ENCODE measurements around the gene DENND4A. TPM values are rescaled to one million over a fixed set of nuclear protein-coding genes. Genes with fewer than 3 reads are reported as not detected.

Gene DENND4A
- total and polyA plus RNA-seq, 2 of the 4 experiments (the other 2 are of a cell fraction), result 4.1 to 17.7 TPM

GRCh38 chr15:65730549-65731172 lies 61.4 kb downstream of the DENND4A start:
- H2AK5ac ChIP-seq (ENCODE audit: low read depth, low read length), result no peak overlapping the region
- H3K9ac ChIP-seq (ENCODE audit: low read depth, low read length), result no peak overlapping the region
- ChIA-PET CTCF (no interaction called here), POLR2A (ENCODE audit: unreplicated experiment) (no interaction called here)
- H2AFZ ChIP-seq (replicated peaks; ENCODE audit: low read length, poor library complexity), result no peak overlapping the region
- no peaks in the 10 kb centered on the region for H4K20me1 ChIP-seq (ENCODE audit: insufficient read depth, low read length)
- no peaks in the 10 kb centered on the region for H3K79me1 ChIP-seq (ENCODE audit: low read depth in 1 of 2, low read length in 2 of 2)
- no peak overlapping the region for H2BK120ac ChIP-seq (ENCODE audit: low read depth, low read length)
- peak overlapping the region; percentile 36 for H2BK5ac ChIP-seq (ENCODE audit: low read depth, low read length, poor library complexity, severe bottlenecking)
- intact Hi-C loops (cut with micrococcal nuclease), result loop anchor here (5.0 kb wide), 1 partner anchor 142 kb away; no protein-coding TSS in a partner anchor
- DNase-seq (peak; percentile 2), ATAC-seq (ENCODE audit: low read depth) (no peak)
- H3K36me3 ChIP-seq (ENCODE audit: control insufficient read depth, insufficient read depth, low read length), result peaks cover 6% of the 10 kb centered on the region
- H3K27ac ChIP-seq (ENCODE audit: insufficient read depth, low read length), result no peak overlapping the region
- H2BK20ac ChIP-seq (ENCODE audit: low read depth, low read length), result no peak overlapping the region
- peaks cover 6% of the 10 kb centered on the region; the same call in 1 of the 2 replicates for H3K4me1 ChIP-seq (ENCODE audit: control insufficient read depth, insufficient read depth, low read length)
- no peaks in the 10 kb centered on the region for H3K27me3 ChIP-seq (ENCODE audit: control insufficient read depth, insufficient read depth, low read length)
- 0 out of 4 replicates have a peak overlapping the region, but pooled peaks of 1 of the 2 experiments have one; percentile 22 for H4K8ac ChIP-seq (ENCODE audit: low read depth in 2 of 2, low read length in 2 of 2)
- H3K56ac ChIP-seq (ENCODE audit: extremely low read depth, insufficient read depth, low read length), result no peak overlapping the region
- WGBS, 2 experiments (ENCODE audit: extremely low coverage in 2 of 2, insufficient read length in 1 of 2), result 100% methylated on average over 1 of the region's 2 CpGs; no CpG with 5 or more reads in 1 of the 2 experiments
- no peak overlapping the region for H4K5ac ChIP-seq (ENCODE audit: low read depth, low read length)
- no peak overlapping the region for H2AK9ac ChIP-seq (replicated peaks; ENCODE audit: low read depth, low read length, poor library complexity)
- in situ Hi-C loops (cut with MboI; ENCODE audit: low sequenced_read_pairs), result no loop called here
- H3K14ac ChIP-seq (replicated peaks; ENCODE audit: low read depth, low read length), result no peak overlapping the region
- peak overlapping the region; percentile 29; the same call in 1 of the 2 replicates for H3K18ac ChIP-seq (ENCODE audit: low read depth, low read length)
- H3K4ac ChIP-seq (ENCODE audit: low read depth, low read length), result no peak overlapping the region
- no TSS peak for BruUV-seq (replicated peaks)
- TF ChIP-seq RAD21 (IDR thresholded peaks at IDR 0.05; ENCODE audit: low read length) (no peak), CEBPB (IDR thresholded peaks at IDR 0.05; ENCODE audit: low read depth, low read length) (peak; percentile 54)
- H3K23ac ChIP-seq (ENCODE audit: low read depth, low read length), result no peak overlapping the region
- no peak overlapping the region for H3K4me3 ChIP-seq (ENCODE audit: insufficient read depth, low read depth, low read length)
- dilution Hi-C loops (cut with HindIII; ENCODE audit: low sequenced_read_pairs, unreplicated experiment), result no loop called here
- H3K4me2 ChIP-seq (ENCODE audit: low read depth, low read length), result no peak overlapping the region
- H3K9me3 ChIP-seq (ENCODE audit: control insufficient read depth, insufficient read depth, low read length), result no peaks in the 10 kb centered on the region
- no peak overlapping the region for H4K91ac ChIP-seq (ENCODE audit: insufficient read depth, low read depth, low read length)
- H3K9me1 ChIP-seq (ENCODE audit: insufficient read depth, low read length), result no peaks in the 10 kb centered on the region
- no peak overlapping the region for H2BK15ac ChIP-seq (ENCODE audit: low read depth, low read length)
